Body of pancreas (tissue), 4 donors: Measurements from ENCODE around the gene SPAST.

Experiments
- CTCF ChIP-seq, 7 experiments: fragments of 450-650 bp in 4 of 7; fragments of 200-600 bp in 3 of 7; sonication (generic) in 3 of 7; IDR thresholded peaks; one replicate each; pipeline ENCODE4 v1.5.1; 2016 to 2019; ENCODE audit warnings: antibody characterized with exemption in 7 of 7
- POLR2A ChIP-seq, 3 donors: fragments of 450-650 bp; IDR thresholded peaks; one replicate each; pipeline ENCODE4 v1.6.1; 2016; ENCODE audit warnings: antibody characterized with exemption in 3 of 3, mild to moderate bottlenecking in 2 of 3

GRCh38 chr2:32064021-32064601, 755 bp downstream of the SPAST start:
- TF ChIP-seq CTCF (IDR thresholded peaks at IDR 0.05): no peak
- TF ChIP-seq POLR2A (IDR thresholded peaks at IDR 0.05): peak in 1 of 3 donors; percentile 19
